Measurements from ENCODE around the gene RDH12. TPM values are rescaled to one million over a fixed set of nuclear protein-coding genes. Genes with fewer than 3 reads are reported as not detected.

RDH12 gene
- total and polyA plus RNA-seq, 9 of the 15 experiments (the other 6 are each of a cell fraction or from before 2014, with no cell fraction given) = 0.03 to 0.29 (median 0.07) TPM; not detected in 2

GRCh38 chr14:67721875-67722274 lies 20.2 kb downstream of the RDH12 start (continued):
- TF ChIP-seq GTF2A2 (tag; IDR thresholded peaks at IDR 0.05) = no peak
- no peak for TF ChIP-seq MITF (IDR thresholded peaks at IDR 0.05)
- no peak for TF ChIP-seq RBBP5 (IDR thresholded peaks at IDR 0.05; ENCODE audit: borderline replicate concordance, insufficient read depth, low read length, poor library complexity, severe bottlenecking)
- peak; percentile 69 for TF ChIP-seq MAFF (IDR thresholded peaks at IDR 0.05; ENCODE audit: low read length)
- TF ChIP-seq KLF13 (tag; IDR thresholded peaks at IDR 0.05; ENCODE audit: borderline replicate concordance, low read depth) = no peak
- no peak for TF ChIP-seq MED1 (CRISPR knock-in tag; IDR thresholded peaks at IDR 0.05; ENCODE audit: borderline replicate concordance)
- no peak for TF ChIP-seq CEBPZ (IDR thresholded peaks at IDR 0.05; ENCODE audit: borderline replicate concordance, low read depth, low read length)
- no peak for TF ChIP-seq CHCHD3 (CRISPR knock-in tag; IDR thresholded peaks at IDR 0.05)

All from K562 (cell line).